HepG2 (cell line): ENCODE measurements around the gene CPNE1. TPM values are rescaled to one million over a fixed set of nuclear protein-coding genes. Genes with fewer than 3 reads are reported as not detected.

ENCODE experiments used
- ETV5 ChIP-seq: IDR thresholded peaks from 2 replicates; pipeline ENCODE4 v1.6.1; 2018; ENCODE audit warnings: missing biosample characterization, missing genetic modification reagents, inconsistent platforms, borderline replicate concordance
- FOXO1 ChIP-seq: sonication (generic); formaldehyde crosslinking; IDR thresholded peaks from 2 replicates; pipeline ENCODE4 v1.4.0; 2020; ENCODE audit warnings: missing genetic modification reagents
- GATAD1 ChIP-seq: IDR thresholded peaks from 2 replicates; pipeline ENCODE4 v1.6.1; 2016; ENCODE audit warnings: missing genetic modification reagents, missing compliant biosample characterization
- NBN ChIP-seq: fragments of 450-650 bp; conservative IDR thresholded peaks from 2 replicates; pipeline ENCODE4 v1.6.1; 2017
- NKX3-1 ChIP-seq: sonication (generic); formaldehyde crosslinking; IDR thresholded peaks from 2 replicates; pipeline ENCODE4 v1.5.0; 2020; ENCODE audit warnings: missing genetic modification reagents
- SPEN ChIP-seq: sonication (generic); formaldehyde crosslinking; IDR thresholded peaks from 2 replicates; pipeline ENCODE4 v1.5.1; 2020; ENCODE audit warnings: low read depth, mild to moderate bottlenecking, missing genetic modification reagents
- ZBTB38 ChIP-seq: sonication (generic); formaldehyde crosslinking; IDR thresholded peaks from 2 replicates; pipeline ENCODE4 v1.5.1; 2020; ENCODE audit warnings: mild to moderate bottlenecking, missing genetic modification reagents
- ZFP1 ChIP-seq: IDR thresholded peaks from 2 replicates; pipeline ENCODE4 v1.6.1; 2016
- ZFYVE20 ChIP-seq: sonication (generic); formaldehyde crosslinking; IDR thresholded peaks from 2 replicates; pipeline ENCODE4 v1.8.0; 2023; ENCODE audit warnings: low read depth, mild to moderate bottlenecking, moderate library complexity, missing genetic modification reagents, borderline replicate concordance
- ZNF24 ChIP-seq: fragments of 450-650 bp; IDR thresholded peaks from 2 replicates; pipeline ENCODE4 v1.6.1; 2017; ENCODE audit warnings: antibody characterized with exemption, mild to moderate bottlenecking
- ZNF260 ChIP-seq: sonication (generic); formaldehyde crosslinking; IDR thresholded peaks from 2 replicates; pipeline ENCODE4 v1.4.0; 2020; ENCODE audit warnings: missing genetic modification reagents, low read depth, mild to moderate bottlenecking, borderline replicate concordance
- ZNF780A ChIP-seq: sonication (generic); formaldehyde crosslinking; IDR thresholded peaks from 2 replicates; pipeline ENCODE4 v1.8.0; 2022; ENCODE audit warnings: mild to moderate bottlenecking, missing genetic modification reagents, moderate library complexity
- polyA plus RNA-seq, 8 experiments: library from polyadenylated mRNA; depleted of rRNA in 3 of 8; stranded (reverse) in 7 of 8; unstranded in 1 of 8; fragments of >200 nt; fragmentation: Illumina TruSeq in 4 of 8; extraction: Trizol in 4 of 8; gene quantifications; 2 replicates each; pipeline versions ENCODE4 v1.2.1 to v1.2.3, GENCODE V29; 2011 to 2016; ENCODE audit warnings: low read depth in 4 of 8, missing spikeins in 1 of 8, mixed read lengths in 1 of 8; ENCODE audit not compliant: insufficient read depth in 1 of 8
- total RNA-seq, 5 experiments: library from RNA; depleted of rRNA; stranded (reverse); fragments of >200 nt; fragmentation: Illumina TruSeq; extraction: Trizol; gene quantifications; 2 replicates each; pipeline ENCODE4 v1.2.3, GENCODE V29; 2016; ENCODE audit warnings: low read depth in 1 of 5
- TF ChIP-seq, protein P1 (sequence below): sonication (generic); formaldehyde crosslinking; IDR thresholded peaks from 2 replicates; pipeline ENCODE4 v1.5.1; 2020; ENCODE audit warnings: mild to moderate bottlenecking, missing genetic modification reagents, moderate library complexity
- TF ChIP-seq, protein P2 (sequence below): IDR thresholded peaks from 2 replicates; pipeline ENCODE4 v1.6.1; 2016; ENCODE audit warnings: low read depth
- TF ChIP-seq, protein P3 (sequence below): IDR thresholded peaks from 2 replicates; pipeline ENCODE4 v1.6.1; 2018; ENCODE audit warnings: missing genetic modification reagents
- TF ChIP-seq, protein P4 (sequence below): sonication (generic); formaldehyde crosslinking; IDR thresholded peaks from 2 replicates; pipeline ENCODE4 v1.8.0; 2022; ENCODE audit warnings: missing genetic modification reagents, mild to moderate bottlenecking, moderate library complexity, borderline replicate concordance
- TF ChIP-seq, protein P5 (sequence below): sonication (generic); formaldehyde crosslinking; IDR thresholded peaks from 2 replicates; pipeline ENCODE4 v1.9.0; 2021; ENCODE audit warnings: missing genetic modification reagents, mild to moderate bottlenecking, borderline replicate concordance

The CPNE1 gene
- total and polyA plus RNA-seq, 2 of the 13 experiments (the other 11 are each of a cell fraction or from before 2014, with no cell fraction given): 408 to 431 TPM

DNA sequence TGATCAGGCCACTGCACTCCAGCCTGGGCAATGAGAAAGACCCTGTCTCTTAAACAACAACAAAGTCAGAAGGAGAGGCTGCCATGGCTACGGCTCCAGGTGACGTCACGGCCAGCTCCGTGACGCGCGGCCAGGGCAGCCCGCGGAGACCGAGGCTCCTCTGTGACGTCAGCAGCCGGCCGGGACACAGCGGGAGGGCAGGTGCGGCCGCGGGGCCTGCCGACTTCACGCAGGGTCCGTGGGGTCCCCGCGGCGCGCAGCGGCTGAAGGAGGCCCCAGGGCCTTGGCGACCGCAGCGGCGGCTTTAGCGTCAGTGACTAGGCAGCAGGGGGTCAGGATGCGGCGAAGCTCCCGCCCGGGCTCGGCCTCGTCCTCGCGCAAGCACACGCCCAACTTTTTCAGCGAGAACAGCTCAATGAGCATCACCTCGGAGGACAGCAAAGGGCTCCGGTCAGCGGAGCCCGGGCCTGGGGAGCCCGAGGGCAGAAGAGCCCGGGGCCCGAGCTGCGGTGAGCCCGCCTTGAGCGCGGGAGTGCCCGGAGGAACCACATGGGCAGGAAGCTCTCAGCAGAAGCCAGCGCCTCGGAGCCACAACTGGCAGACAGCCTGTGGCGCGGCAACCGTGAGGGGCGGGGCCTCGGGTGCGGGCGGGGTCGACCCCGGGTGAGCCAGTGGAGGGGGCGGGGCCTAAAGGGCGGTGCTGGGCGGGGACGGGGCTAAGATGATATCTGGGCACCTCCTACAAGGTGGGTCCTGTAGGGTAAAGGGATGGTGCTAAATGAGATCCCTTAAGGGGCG is 48.8 kb downstream of the CPNE1 start, which contains the start of gene SPAG4 (continued):
- TF ChIP-seq, protein P1, sequence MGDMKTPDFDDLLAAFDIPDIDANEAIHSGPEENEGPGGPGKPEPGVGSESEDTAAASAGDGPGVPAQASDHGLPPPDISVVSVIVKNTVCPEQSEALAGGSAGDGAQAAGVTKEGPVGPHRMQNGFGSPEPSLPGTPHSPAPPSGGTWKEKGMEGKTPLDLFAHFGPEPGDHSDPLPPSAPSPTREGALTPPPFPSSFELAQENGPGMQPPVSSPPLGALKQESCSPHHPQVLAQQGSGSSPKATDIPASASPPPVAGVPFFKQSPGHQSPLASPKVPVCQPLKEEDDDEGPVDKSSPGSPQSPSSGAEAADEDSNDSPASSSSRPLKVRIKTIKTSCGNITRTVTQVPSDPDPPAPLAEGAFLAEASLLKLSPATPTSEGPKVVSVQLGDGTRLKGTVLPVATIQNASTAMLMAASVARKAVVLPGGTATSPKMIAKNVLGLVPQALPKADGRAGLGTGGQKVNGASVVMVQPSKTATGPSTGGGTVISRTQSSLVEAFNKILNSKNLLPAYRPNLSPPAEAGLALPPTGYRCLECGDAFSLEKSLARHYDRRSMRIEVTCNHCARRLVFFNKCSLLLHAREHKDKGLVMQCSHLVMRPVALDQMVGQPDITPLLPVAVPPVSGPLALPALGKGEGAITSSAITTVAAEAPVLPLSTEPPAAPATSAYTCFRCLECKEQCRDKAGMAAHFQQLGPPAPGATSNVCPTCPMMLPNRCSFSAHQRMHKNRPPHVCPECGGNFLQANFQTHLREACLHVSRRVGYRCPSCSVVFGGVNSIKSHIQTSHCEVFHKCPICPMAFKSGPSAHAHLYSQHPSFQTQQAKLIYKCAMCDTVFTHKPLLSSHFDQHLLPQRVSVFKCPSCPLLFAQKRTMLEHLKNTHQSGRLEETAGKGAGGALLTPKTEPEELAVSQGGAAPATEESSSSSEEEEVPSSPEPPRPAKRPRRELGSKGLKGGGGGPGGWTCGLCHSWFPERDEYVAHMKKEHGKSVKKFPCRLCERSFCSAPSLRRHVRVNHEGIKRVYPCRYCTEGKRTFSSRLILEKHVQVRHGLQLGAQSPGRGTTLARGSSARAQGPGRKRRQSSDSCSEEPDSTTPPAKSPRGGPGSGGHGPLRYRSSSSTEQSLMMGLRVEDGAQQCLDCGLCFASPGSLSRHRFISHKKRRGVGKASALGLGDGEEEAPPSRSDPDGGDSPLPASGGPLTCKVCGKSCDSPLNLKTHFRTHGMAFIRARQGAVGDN (CRISPR knock-in tag): peak; percentile 97
- peak; percentile 93 for TF ChIP-seq ZBTB38 (CRISPR knock-in tag)
- TF ChIP-seq SPEN (CRISPR knock-in tag): peak; percentile 77
- peak; percentile 93; the same call in 1 of the 2 replicates for TF ChIP-seq ZNF780A (CRISPR knock-in tag)
- TF ChIP-seq ZNF24: peak; percentile 72
- TF ChIP-seq NBN: no peak
- TF ChIP-seq ZFP1 (CRISPR knock-in tag): peak; percentile 55; the same call in 1 of the 2 replicates
- TF ChIP-seq, protein P2, sequence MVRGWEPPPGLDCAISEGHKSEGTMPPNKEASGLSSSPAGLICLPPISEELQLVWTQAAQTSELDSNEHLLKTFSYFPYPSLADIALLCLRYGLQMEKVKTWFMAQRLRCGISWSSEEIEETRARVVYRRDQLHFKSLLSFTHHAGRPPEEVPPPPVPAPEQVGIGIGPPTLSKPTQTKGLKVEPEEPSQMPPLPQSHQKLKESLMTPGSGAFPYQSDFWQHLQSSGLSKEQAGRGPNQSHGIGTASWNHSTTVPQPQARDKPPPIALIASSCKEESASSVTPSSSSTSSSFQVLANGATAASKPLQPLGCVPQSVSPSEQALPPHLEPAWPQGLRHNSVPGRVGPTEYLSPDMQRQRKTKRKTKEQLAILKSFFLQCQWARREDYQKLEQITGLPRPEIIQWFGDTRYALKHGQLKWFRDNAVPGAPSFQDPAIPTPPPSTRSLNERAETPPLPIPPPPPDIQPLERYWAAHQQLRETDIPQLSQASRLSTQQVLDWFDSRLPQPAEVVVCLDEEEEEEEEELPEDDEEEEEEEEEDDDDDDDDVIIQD (CRISPR knock-in tag): no peak; the same call in 1 of the 2 replicates
- peak; percentile 71 for TF ChIP-seq ETV5 (CRISPR knock-in tag)
- peak; percentile 94 for TF ChIP-seq ZFYVE20 (CRISPR knock-in tag)
- peak; percentile 94; the same call in 1 of the 2 replicates for TF ChIP-seq ZNF260 (CRISPR knock-in tag)
- no peak for TF ChIP-seq GATAD1 (CRISPR knock-in tag)
- TF ChIP-seq NKX3-1 (CRISPR knock-in tag): peak; percentile 100
- peak; percentile 62; the same call in 1 of the 2 replicates for TF ChIP-seq FOXO1
- TF ChIP-seq, protein P3, sequence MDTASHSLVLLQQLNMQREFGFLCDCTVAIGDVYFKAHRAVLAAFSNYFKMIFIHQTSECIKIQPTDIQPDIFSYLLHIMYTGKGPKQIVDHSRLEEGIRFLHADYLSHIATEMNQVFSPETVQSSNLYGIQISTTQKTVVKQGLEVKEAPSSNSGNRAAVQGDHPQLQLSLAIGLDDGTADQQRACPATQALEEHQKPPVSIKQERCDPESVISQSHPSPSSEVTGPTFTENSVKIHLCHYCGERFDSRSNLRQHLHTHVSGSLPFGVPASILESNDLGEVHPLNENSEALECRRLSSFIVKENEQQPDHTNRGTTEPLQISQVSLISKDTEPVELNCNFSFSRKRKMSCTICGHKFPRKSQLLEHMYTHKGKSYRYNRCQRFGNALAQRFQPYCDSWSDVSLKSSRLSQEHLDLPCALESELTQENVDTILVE (CRISPR knock-in tag): peak; percentile 43; the same call in 1 of the 2 replicates
- TF ChIP-seq, protein P4, sequence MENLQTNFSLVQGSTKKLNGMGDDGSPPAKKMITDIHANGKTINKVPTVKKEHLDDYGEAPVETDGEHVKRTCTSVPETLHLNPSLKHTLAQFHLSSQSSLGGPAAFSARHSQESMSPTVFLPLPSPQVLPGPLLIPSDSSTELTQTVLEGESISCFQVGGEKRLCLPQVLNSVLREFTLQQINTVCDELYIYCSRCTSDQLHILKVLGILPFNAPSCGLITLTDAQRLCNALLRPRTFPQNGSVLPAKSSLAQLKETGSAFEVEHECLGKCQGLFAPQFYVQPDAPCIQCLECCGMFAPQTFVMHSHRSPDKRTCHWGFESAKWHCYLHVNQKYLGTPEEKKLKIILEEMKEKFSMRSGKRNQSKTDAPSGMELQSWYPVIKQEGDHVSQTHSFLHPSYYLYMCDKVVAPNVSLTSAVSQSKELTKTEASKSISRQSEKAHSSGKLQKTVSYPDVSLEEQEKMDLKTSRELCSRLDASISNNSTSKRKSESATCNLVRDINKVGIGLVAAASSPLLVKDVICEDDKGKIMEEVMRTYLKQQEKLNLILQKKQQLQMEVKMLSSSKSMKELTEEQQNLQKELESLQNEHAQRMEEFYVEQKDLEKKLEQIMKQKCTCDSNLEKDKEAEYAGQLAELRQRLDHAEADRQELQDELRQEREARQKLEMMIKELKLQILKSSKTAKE: peak; percentile 91
- TF ChIP-seq, protein P5, sequence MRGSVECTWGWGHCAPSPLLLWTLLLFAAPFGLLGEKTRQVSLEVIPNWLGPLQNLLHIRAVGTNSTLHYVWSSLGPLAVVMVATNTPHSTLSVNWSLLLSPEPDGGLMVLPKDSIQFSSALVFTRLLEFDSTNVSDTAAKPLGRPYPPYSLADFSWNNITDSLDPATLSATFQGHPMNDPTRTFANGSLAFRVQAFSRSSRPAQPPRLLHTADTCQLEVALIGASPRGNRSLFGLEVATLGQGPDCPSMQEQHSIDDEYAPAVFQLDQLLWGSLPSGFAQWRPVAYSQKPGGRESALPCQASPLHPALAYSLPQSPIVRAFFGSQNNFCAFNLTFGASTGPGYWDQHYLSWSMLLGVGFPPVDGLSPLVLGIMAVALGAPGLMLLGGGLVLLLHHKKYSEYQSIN (CRISPR knock-in tag): no peak
